ENCODE measurements around the gene TMPRSS9.

The TMPRSS9 gene

GRCh38 chr19:2330255-2330631, 29.8 kb upstream of the TMPRSS9 start:
- no peak for DNase-seq

GRCh38 chr19:2330632-2331284, 29.3 kb upstream of the TMPRSS9 start:
- DNase-seq: no peak

- no peak for DNase-seq
Measured at GRCh38 chr19:2331601-2332246, 28.3 kb upstream of the TMPRSS9 start.

- DNase-seq: peak; percentile 59
Measured at GRCh38 chr19:2332341-2333026, 27.6 kb upstream of the TMPRSS9 start.

- DNase-seq: no peak
Measured at GRCh38 chr19:2333027-2333806, 26.8 kb upstream of the TMPRSS9 start.

GRCh38 chr19:2333807-2334211, 26.3 kb upstream of the TMPRSS9 start:
- DNase-seq: no peak

GRCh38 chr19:2334426-2334825, 25.6 kb upstream of the TMPRSS9 start:
- DNase-seq: no peak

- no peak for DNase-seq
Measured at GRCh38 chr19:2334986-2335846, 24.8 kb upstream of the TMPRSS9 start.

- DNase-seq: no peak
Measured at GRCh38 chr19:2335848-2336247, 24.2 kb upstream of the TMPRSS9 start.

GRCh38 chr19:2336528-2337328, 23.3 kb upstream of the TMPRSS9 start:
- no peak for DNase-seq

GRCh38 chr19:2337329-2337707, 22.7 kb upstream of the TMPRSS9 start:
- DNase-seq: no peak

- DNase-seq: no peak
Measured at GRCh38 chr19:2338055-2338615, 21.9 kb upstream of the TMPRSS9 start.

- DNase-seq: no peak
Measured at GRCh38 chr19:2338751-2339643, 21.1 kb upstream of the TMPRSS9 start.

- DNase-seq: no peak
Measured at GRCh38 chr19:2339644-2340310, 20.3 kb upstream of the TMPRSS9 start.

GRCh38 chr19:2340496-2341243, 19.4 kb upstream of the TMPRSS9 start:
- no peak for DNase-seq

GRCh38 chr19:2341244-2341751, 18.8 kb upstream of the TMPRSS9 start:
- no peak for DNase-seq

GRCh38 chr19:2341982-2342381, 18.1 kb upstream of the TMPRSS9 start:
- DNase-seq: no peak

- DNase-seq: no peak
Measured at GRCh38 chr19:2342656-2343288, 17.3 kb upstream of the TMPRSS9 start.
